LNCaP clone FGC (cell line): Measurements from ENCODE around the gene PLSCR3.

ENCODE experiments used
- DNase-seq: peaks from one replicate; pipeline ENCODE4 v3.0.0-alpha.2; 2011; ENCODE audit warnings: low read depth
- H3K4me3 ChIP-seq: 2 replicates; pipeline ENCODE4 v1.5.1; 2011; ENCODE audit warnings: mild to moderate bottlenecking, low read depth, low read length, control low read depth
- CTCF ChIP-seq: IDR thresholded peaks from 2 replicates; pipeline ENCODE4 v1.5.1; 2012; ENCODE audit warnings: mild to moderate bottlenecking; ENCODE audit not compliant: control insufficient read depth, insufficient read depth; ENCODE audit errors: extremely low read depth

PLSCR3 gene

GRCh38 chr17:7391307-7391706 lies 3.0 kb downstream of the PLSCR3 start:
- no peak overlapping the region for H3K4me3 ChIP-seq
- no peak for TF ChIP-seq CTCF
- no peak for DNase-seq

- no peak for TF ChIP-seq CTCF
- no peak for DNase-seq
- no peak overlapping the region for H3K4me3 ChIP-seq
These were observed 4.1 kb downstream of the PLSCR3 start for GRCh38 chr17:7389924-7390910.

GRCh38 chr17:7388856-7389255 lies 5.5 kb downstream of the PLSCR3 start:
- no peak for TF ChIP-seq CTCF
- no peak for DNase-seq
- H3K4me3 ChIP-seq = no peak overlapping the region

- no peak for DNase-seq
- H3K4me3 ChIP-seq = no peak overlapping the region
- TF ChIP-seq CTCF = no peak
These were observed 9.7 kb downstream of the PLSCR3 start for GRCh38 chr17:7384489-7385081.

GRCh38 chr17:7383742-7384488 lies 10.4 kb downstream of the PLSCR3 start:
- TF ChIP-seq CTCF = no peak
- H3K4me3 ChIP-seq = no peak overlapping the region
- no peak for DNase-seq

- H3K4me3 ChIP-seq = no peak overlapping the region
- TF ChIP-seq CTCF = no peak
- DNase-seq = no peak
These were observed 11.0 kb downstream of the PLSCR3 start for GRCh38 chr17:7383371-7383741.
